Fibroblast of lung (primary cell): ENCODE data around the gene UGT8. TPM values are rescaled to one million over a fixed set of nuclear protein-coding genes. Genes with fewer than 3 reads are reported as not detected.
"Not testable (repeated sequence)": the region's sequence is repeated elsewhere in the genome, so short reads cannot be mapped to it uniquely, and the experiment has no call there.

ENCODE experiments used
- DNase-seq, 2 donors: peaks; one replicate each; pipeline versions ENCODE4 v3.0.0 to v3.0.0-alpha.2; 2010; ENCODE audit warnings: low read depth in 2 of 2
- H2AFZ ChIP-seq: 2 replicates; pipeline ENCODE4 v1.5.1; 2012; ENCODE audit warnings: low read length, control low read depth, inconsistent platforms
- H3K27ac ChIP-seq: 2 replicates; pipeline ENCODE4 v1.5.1; 2011; ENCODE audit warnings: low read length, control low read depth; ENCODE audit not compliant: insufficient read depth
- H3K27me3 ChIP-seq: 2 replicates; pipeline ENCODE4 v1.5.1; 2011; ENCODE audit warnings: mild to moderate bottlenecking, low read length; ENCODE audit not compliant: control insufficient read depth, insufficient read depth
- H3K36me3 ChIP-seq: 2 replicates; pipeline ENCODE4 v1.5.1; 2011; ENCODE audit warnings: low read length; ENCODE audit not compliant: control insufficient read depth, insufficient read depth
- H3K4me1 ChIP-seq: 2 replicates; pipeline ENCODE4 v1.5.1; 2011; ENCODE audit warnings: low read length; ENCODE audit not compliant: control insufficient read depth, insufficient read depth; ENCODE audit errors: extremely low read depth
- H3K4me2 ChIP-seq: 2 replicates; pipeline ENCODE4 v1.5.1; 2011; ENCODE audit warnings: low read length, control low read depth; ENCODE audit not compliant: insufficient read depth; ENCODE audit errors: extremely low read depth
- H3K4me3 ChIP-seq, 4 experiments: fragments of 200-600 bp in 1 of 4; sonication (generic) in 1 of 4; replicated peaks in 1 of 4; 2 replicates each; pipeline ENCODE4 v1.5.1; 2011 to 2016; ENCODE audit warnings: low read length in 4 of 4, low read depth in 3 of 4, mild to moderate bottlenecking in 3 of 4, control low read depth in 2 of 4, inconsistent platforms in 1 of 4, mixed read lengths in 1 of 4; ENCODE audit not compliant: insufficient read depth in 1 of 4; ENCODE audit errors: control extremely low read depth in 1 of 4
- H3K79me2 ChIP-seq: 2 replicates; pipeline ENCODE4 v1.5.1; 2012; ENCODE audit warnings: mild to moderate bottlenecking, low read length, inconsistent platforms; ENCODE audit not compliant: control insufficient read depth, insufficient read depth
- H3K9ac ChIP-seq: 2 replicates; pipeline ENCODE4 v1.5.1; 2011; ENCODE audit warnings: mild to moderate bottlenecking, low read length, control low read depth; ENCODE audit not compliant: insufficient read depth
- H3K9me3 ChIP-seq: 2 replicates; pipeline ENCODE4 v1.5.1; 2012; ENCODE audit warnings: low read depth, low read length; ENCODE audit not compliant: control insufficient read depth, insufficient read depth
- H4K20me1 ChIP-seq: 2 replicates; pipeline ENCODE4 v1.5.1; 2011; ENCODE audit warnings: low read length; ENCODE audit not compliant: control insufficient read depth, insufficient read depth; ENCODE audit errors: extremely low read depth
- EZH2 ChIP-seq: IDR thresholded peaks from 2 replicates; pipeline ENCODE4 v1.5.1; 2012; ENCODE audit warnings: low read length, control low read depth, mild to moderate bottlenecking; ENCODE audit errors: missing control alignments
- polyA plus RNA-seq, 2 donors: library from polyadenylated mRNA; depleted of rRNA in 1 of 2; stranded (reverse) in 1 of 2; unstranded in 1 of 2; fragments of >200 nt; gene quantifications; 2 replicates each; pipeline ENCODE4 v1.2.1, GENCODE V29; 2011 to 2012; ENCODE audit warnings: missing spikeins in 1 of 2
- total RNA-seq: library from RNA; depleted of rRNA; stranded (reverse); fragments of >200 nt; gene quantifications from 2 replicates; pipeline ENCODE4 v1.2.1, GENCODE V29; 2014
- TF ChIP-seq, protein P1 (sequence below), 2 donors: IDR thresholded peaks in 1 of 2; conservative IDR thresholded peaks in 1 of 2; 1 replicate in 1 of 2; 2 replicates in 1 of 2; pipeline ENCODE4 v1.5.1; 2011 to 2012; ENCODE audit warnings: low read length in 2 of 2, control low read depth in 1 of 2, inconsistent platforms in 1 of 2, low read depth in 1 of 2, mild to moderate bottlenecking in 1 of 2

Gene UGT8
- total and polyA plus RNA-seq, 2 donors (not counting 1 experiment from before 2014, with no cell fraction given): under 0.01 TPM; not detected in 1

DNA sequence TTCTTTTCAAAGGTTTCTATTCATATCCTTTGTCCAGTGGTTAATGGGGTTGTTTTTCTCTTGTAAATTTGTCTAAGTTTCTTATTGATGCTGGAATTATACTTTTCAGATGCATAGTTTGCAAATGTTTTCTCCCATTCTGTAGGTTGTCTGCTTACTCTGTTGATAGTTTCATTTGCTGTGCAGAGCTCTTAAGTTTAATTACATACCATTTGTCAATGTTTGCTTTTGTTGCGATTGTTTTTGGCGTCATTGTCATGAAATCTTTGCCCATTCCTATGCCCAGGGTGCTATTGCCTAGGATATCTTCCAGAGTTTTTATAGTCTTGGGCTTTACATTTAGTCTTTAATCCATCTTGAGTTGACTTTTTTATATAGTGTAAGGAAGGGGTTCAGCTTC, 21.2 kb upstream of the UGT8 start:
- Histone ChIP-seq H4K20me1 (no peaks in the 10 kb centered on the region), H3K4me1 (no peaks in the 10 kb centered on the region), H3K27ac (no peak overlapping the region), H2AFZ (no peak overlapping the region), H3K79me2 (no peaks in the 10 kb centered on the region), H3K4me3 (no peak overlapping the region), H3K9me3 (no peaks in the 10 kb centered on the region), H3K4me2 (no peak overlapping the region), H3K9ac (no peak overlapping the region), H3K27me3 (no peaks in the 10 kb centered on the region), H3K36me3 (no peaks in the 10 kb centered on the region)
- no peak for DNase-seq
- TF ChIP-seq, protein P1, sequence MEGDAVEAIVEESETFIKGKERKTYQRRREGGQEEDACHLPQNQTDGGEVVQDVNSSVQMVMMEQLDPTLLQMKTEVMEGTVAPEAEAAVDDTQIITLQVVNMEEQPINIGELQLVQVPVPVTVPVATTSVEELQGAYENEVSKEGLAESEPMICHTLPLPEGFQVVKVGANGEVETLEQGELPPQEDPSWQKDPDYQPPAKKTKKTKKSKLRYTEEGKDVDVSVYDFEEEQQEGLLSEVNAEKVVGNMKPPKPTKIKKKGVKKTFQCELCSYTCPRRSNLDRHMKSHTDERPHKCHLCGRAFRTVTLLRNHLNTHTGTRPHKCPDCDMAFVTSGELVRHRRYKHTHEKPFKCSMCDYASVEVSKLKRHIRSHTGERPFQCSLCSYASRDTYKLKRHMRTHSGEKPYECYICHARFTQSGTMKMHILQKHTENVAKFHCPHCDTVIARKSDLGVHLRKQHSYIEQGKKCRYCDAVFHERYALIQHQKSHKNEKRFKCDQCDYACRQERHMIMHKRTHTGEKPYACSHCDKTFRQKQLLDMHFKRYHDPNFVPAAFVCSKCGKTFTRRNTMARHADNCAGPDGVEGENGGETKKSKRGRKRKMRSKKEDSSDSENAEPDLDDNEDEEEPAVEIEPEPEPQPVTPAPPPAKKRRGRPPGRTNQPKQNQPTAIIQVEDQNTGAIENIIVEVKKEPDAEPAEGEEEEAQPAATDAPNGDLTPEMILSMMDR (conservative IDR thresholded peaks at IDR 0.05 in 1 of 2, IDR thresholded peaks at IDR 0.05 in 1 of 2; ENCODE audit: low read depth in 1 of 2, low read length in 2 of 2): no peak
- no peak for TF ChIP-seq EZH2

GRCh38 chr4:114582621-114583020, 16.0 kb upstream of the UGT8 start:
- no peaks in the 10 kb centered on the region for H3K79me2 ChIP-seq
- H3K9me3 ChIP-seq: no peaks in the 10 kb centered on the region
- no peaks in the 10 kb centered on the region for H3K27me3 ChIP-seq
- H3K4me1 ChIP-seq: no peaks in the 10 kb centered on the region
- no peak for TF ChIP-seq EZH2
- TF ChIP-seq, protein P1 (conservative IDR thresholded peaks at IDR 0.05 in 1 of 2, IDR thresholded peaks at IDR 0.05 in 1 of 2; ENCODE audit: low read depth in 1 of 2, low read length in 2 of 2): no peak
- no peak overlapping the region for H3K4me3 ChIP-seq
- H3K9ac ChIP-seq: no peak overlapping the region
- no peak for DNase-seq
- H3K4me2 ChIP-seq: no peak overlapping the region
- no peaks in the 10 kb centered on the region for H3K36me3 ChIP-seq
- H4K20me1 ChIP-seq: no peaks in the 10 kb centered on the region
- H3K27ac ChIP-seq: no peak overlapping the region
- no peak overlapping the region for H2AFZ ChIP-seq

DNA sequence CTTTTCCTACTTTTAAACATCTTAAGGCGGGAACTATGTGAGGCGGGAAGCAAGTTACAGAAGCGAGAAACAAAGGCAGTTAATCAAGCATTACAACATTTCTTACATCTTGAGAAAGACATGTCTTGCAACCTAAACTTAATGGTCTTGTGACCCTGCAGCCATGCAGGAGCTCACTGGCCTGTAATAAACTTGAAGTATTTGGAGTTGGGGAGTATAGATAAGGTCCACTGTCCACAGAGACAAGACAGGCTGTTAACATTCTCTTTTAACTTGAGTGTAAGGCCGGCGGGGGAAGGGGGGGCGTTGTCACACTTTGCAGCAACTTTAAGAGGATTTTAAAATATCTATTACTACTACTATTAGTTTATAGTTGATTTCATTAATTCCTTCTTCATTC, 10.3 kb upstream of the UGT8 start:
- Histone ChIP-seq H4K20me1 (no peaks in the 10 kb centered on the region), H3K9ac (no peak overlapping the region), H2AFZ (no peak overlapping the region), H3K9me3 (no peaks in the 10 kb centered on the region), H3K27ac (no peak overlapping the region), H3K4me2 (no peak overlapping the region), H3K79me2 (no peaks in the 10 kb centered on the region), H3K4me1 (no peaks in the 10 kb centered on the region), H3K27me3 (no peaks in the 10 kb centered on the region), H3K36me3 (no peaks in the 10 kb centered on the region), H3K4me3 (no peak overlapping the region)
- DNase-seq: no peak
- TF ChIP-seq, protein P1 (conservative IDR thresholded peaks at IDR 0.05 in 1 of 2, IDR thresholded peaks at IDR 0.05 in 1 of 2; ENCODE audit: low read depth in 1 of 2, low read length in 2 of 2): no peak
- no peak for TF ChIP-seq EZH2

DNA sequence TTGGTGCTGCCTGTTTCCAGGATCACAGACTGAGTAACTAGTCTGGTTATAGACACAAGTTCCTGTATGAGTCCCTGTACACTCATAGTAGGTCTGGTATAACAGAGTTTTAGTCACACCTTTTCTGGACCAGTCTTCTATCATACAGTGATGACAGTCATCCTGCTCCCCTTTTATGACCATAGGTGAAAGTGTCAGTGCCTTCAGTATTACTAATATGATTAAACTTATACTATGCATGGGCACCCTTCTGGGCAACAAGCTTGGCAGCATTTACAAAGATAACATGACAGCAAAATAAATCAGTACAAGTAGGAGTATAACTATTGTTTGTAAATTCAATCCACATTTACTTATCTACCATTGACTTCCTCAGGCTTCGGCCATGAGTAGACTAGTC, 8.2 kb upstream of the UGT8 start:
- H4K20me1 ChIP-seq, H3K9ac ChIP-seq, H3K9me3 ChIP-seq, H3K27ac ChIP-seq, H3K36me3 ChIP-seq, H3K27me3 ChIP-seq, H3K79me2 ChIP-seq, H3K4me2 ChIP-seq, DNase-seq, H3K4me3 ChIP-seq, H2AFZ ChIP-seq, H3K4me1 ChIP-seq: not testable (repeated sequence)
